ENCODE results near the gene MYLK4.

The MYLK4 gene

DNA sequence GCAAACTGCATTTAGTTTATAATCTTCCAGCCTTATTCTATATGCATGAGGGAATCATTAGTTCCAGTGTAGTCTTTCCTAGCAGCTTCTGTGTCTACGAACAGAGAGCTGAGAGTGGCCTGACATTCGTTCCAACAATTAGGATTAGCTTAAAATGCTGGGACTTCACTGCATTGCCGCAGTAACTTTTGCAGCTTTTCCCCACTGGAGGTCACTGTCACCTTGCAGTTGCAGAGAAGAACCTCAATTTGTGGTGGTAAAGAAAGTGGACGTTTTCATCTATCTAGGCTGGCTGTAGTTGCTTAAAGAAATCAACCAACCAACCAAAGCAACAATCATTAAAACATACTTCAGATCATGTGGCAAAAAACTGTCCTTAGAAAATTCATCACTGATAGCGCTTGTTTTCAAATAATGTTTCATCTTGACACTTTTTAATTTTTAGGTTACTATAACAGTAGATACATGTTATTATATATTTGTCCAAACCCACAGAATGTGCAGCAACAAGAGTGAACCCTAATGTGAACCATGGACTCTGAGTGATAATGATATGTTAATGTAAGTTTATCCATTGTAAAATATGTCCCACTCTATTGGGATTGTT, 12.2 kb downstream of the MYLK4 start:
- DNase-seq (ENCODE audit: insufficient read length, low spot score) (peak; percentile 54), FAIRE-seq (peak; percentile 70)

DNA sequence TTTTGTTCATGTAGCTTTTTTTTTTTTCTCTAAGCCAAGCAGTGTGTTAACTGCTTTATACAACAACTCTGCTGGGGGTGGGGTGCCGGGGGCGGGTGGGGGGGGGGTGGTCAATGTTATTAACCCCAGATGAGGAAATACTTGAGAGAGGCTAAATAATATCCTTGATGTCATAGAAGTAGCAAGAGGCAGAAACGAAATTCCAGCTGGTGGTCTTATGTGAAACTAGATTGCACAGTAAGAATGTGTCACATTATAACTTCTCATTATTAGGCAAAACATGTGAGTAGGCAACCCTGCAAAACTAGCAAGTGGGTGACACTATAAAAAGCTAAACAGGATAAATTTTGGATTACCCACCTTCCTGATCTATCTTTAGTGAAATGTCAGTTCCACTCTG, 12.8 kb downstream of the MYLK4 start:
- FAIRE-seq (no peak), DNase-seq (ENCODE audit: insufficient read length, low spot score) (no peak)

DNA sequence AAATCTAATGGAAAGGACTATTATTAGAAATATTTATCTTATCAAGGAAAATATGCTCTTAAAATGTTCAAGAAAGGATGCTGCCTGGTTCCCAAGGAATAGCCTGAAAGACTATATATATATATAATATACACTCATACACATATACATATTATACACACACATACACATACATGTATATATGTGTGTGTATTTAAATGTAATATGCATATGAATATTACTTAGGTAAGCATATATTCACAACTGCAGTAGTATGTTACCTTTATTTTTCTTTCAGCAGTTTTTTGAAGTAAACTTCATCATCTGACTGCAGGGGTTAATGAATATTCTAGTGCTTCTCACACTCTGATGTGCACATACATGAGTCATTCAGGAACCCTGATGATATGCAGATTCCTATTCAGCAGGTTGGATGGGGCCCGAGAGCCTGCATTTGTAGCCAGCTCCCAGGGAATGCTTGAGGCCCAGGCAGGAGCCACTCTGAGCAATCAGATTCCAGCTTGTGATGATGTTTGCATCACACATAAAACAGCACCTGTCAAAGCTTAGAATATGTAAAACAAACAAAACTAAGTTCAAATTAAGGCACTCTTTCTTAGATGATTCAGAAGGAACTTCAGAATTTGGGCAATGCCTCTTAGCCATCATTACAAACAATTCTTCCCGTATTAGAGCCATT, 16.1 kb downstream of the MYLK4 start:
- FAIRE-seq (no peak), DNase-seq (ENCODE audit: insufficient read length, low spot score) (no peak)

DNA sequence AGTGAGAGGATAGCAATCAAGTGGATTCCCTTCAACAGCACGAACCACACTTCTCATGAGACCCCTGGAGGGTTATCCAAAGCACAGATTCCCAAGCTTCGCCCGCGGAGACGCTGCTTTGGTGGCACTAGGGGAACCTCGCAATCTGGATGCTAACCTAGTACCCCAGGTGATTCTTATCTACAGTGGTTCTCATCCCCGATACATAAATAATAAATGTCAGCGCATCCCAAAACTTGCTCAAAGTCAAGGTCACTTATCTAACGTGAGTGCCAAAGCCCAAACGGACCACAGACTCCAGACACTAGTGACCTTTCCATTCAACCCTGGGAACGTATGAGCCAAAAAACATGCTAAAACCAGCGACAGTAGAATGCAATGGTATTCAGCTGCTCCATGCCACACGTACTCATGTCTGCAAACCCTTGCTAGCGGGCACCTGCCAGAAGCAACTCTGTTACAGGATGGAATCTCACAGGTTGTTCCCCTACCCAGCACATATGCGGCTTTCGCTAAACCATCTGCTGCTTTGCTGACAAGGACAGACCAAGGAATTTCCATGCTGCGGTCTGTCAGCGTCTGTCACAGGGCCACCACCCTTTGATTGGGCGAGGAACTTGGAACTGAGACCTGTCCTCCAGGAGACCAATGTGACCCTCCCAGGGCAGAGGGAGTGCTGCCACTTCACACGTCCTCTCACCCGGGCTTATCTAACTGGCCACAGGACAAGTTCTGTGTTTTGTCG, 16.8 kb downstream of the MYLK4 start:
- no peak for DNase-seq (ENCODE audit: insufficient read length, low spot score)
- FAIRE-seq, result no peak

DNA sequence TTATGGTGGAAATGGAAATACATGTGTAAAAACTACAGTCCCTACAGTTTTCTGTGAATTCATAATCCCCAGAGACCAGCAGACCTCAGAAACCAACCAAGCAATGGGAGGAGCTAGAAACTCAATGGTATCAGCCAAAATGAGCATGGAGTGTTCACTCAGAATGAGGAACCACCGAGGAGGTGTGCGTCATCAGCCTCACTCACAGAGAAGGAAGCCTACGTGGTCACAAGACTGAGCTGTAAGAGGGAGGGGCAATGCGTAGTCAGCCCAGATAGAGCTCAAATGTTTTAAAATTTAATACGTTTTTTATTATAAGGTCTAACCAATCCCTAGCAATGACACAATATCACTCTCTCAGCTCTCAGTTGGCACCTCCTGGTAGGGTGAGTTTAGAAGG, 17.4 kb downstream of the MYLK4 start:
- DNase-seq (ENCODE audit: insufficient read length, low spot score) (no peak), FAIRE-seq (no peak)

DNA sequence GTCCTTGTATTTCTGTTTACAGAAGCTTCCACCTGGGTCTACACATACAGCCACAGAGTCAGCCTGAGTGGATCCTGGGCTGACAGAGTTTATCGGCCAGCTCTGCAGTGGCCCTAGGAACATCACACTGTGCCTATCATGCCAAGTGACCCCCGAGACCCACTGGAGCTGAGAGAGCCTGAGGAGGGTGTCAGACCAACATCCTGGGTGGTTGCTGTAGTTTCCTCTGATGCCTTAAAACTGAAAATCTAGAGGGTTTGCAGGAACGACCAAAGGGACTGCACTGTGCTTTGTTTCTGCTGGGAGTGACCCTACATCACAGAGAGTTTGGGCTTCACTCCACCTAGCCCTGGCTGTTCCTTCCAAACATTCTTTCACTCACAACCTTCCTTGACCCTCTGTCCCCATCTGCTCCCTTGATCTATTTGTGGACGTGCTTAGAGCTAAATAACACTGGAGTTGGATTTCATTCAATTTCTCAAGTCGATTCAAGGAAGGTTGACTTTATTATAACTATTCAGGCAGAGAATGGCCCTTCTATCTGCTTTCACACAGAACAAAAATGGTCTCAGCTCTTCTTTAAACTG, 18.1 kb downstream of the MYLK4 start:
- FAIRE-seq, result no peak

DNA sequence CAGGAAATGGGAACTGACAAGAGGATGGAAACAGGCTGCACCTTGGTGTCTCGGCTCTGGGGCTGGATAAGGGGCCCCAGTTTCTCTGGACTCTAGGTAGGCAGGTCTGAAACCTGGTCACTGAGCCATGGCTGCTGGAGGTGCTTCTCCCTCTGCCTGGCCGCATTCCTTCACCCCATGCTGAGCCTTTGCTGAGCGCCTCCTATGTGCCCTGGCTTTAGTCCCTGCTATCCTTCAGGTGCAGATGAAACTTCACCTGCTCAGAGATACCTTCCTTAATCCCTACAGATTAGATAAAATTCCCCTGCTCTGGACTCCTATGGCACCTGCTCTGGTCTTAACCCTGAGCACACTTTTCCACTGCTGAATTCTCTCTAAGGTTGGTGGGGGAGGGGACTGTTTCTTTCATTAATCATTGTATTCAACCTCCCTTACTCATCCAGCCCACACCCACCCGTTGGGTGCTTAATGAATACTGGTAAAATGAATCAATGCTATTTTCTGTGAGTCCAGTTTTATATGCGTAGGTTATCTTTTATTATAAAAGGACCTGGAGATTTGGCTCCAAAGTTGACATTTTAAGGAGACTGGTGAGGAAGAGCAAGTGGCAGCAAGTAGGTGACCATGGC, 19.3 kb downstream of the MYLK4 start:
- FAIRE-seq, result no peak
- no peak for DNase-seq (ENCODE audit: insufficient read length, low spot score)

More for the DNA sequence above, 18.1 kb downstream of the MYLK4 start:
- no peak for DNase-seq (ENCODE audit: insufficient read length, low spot score)

DNA sequence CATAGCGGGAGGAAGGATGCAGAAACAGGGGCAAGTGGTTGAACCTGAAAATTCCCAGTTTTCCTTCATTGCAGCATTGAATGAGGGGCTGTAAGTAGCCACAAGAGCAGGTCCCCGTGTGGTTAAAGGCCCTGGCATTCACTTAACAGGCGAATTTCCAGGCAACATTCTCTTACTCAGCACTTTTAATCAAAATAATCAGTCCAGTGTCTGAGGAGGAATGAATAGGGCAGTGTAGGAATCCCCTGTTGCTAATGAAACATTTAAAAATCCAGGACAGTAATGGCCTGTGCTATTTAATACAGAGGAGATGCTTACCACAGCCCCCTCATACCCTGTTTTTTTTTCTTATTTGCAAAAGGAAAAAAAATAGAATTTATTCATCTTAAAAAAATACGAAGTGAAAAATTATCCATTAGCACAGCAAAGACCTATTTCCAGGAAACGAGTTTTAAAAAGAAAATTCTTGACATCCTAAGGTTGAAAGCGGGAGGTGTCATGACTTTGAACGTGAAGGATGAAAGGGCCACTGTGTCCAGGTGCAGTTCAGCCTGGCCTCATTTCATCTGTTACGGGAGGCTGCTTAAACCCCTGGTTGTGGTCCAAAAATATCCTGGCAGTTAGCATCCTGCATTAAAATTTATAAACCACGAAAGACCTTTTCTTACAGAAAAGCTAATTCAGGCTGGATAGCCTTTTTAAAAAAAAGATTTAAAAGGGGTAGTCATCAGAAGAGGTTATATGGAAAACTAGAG, 20.2 kb downstream of the MYLK4 start:
- DNase-seq (ENCODE audit: insufficient read length, low spot score) (no peak), FAIRE-seq (no peak)

DNA sequence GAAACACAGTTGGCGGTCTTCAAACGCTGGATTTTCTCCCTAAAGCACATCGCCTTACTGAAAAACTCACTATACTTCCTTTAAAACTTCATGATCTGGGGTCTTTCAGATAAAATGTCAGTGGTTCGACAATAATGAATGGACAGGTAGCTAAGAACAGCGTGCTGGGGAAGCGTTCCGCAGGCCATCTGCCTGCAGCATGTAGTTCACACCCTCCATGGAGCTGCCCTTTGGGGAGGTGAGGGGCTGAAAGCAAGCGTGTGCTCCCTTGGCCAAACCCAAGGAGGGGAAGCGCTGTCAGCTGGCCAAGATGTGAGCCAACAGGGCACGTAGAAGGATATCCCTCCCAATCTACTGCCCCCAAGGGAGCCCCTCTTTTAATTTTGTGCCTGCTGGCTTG, 20.8 kb downstream of the MYLK4 start:
- FAIRE-seq (no peak), DNase-seq (ENCODE audit: insufficient read length, low spot score) (no peak)

DNA sequence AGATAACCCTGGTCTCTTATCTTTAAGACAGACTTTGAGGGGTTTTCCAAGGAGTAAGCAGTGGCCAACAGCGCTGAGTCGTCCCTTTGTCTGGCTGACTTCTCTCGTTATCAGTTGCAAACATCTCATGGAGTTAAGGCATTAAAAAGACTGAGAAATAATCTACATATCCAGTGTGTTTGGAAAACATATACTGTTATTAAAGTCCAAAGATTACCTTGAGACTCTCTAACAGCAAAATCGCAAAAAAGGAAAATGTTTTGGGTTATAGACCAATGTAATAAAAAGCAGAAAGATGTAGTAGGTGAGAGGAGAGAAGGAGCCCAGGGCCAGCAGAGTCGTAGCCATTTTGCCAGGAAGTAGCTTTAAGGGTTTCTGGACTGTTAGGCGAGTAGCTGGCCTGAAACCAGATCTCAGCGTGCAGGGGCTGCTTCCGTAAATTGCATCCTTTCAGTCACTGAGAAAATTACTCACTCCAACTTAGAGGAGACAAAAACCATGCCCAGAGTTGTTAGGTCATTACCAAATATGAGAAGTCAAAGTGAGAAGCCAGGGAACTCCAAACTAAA, 24.6 kb downstream of the MYLK4 start:
- DNase-seq (ENCODE audit: insufficient read length, low spot score), result peak; percentile 61
- no peak for FAIRE-seq

DNA sequence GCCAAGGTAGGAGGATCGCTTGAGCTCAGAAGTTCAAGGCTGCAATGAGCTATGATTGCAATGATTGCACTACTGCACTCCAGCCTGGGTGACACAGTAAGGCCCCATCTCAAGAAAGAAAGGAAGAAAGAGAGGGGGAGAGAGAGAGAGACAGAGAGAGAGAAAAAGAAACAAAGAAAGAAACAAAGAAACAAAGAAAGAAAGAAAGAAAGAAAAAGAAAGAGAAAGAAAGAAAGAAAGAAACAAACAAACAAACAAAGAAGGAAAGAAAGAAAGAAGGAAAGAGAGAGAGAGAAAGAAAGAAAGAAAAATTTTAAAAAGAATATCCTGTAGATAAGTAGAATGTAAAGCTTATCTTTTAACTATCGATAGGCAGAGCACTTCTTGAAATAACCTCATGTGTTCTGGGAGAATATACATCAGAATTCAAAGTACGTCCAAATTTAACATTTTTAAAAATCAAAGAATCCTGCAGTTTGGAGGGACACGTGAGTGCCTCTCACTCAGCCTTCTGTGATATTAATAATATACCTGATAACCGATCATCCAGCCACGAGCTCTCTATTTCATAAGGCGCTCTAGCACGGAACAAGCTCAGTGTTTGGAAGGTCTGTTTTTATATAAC, 25.2 kb downstream of the MYLK4 start:
- FAIRE-seq (no peak), DNase-seq (ENCODE audit: insufficient read length, low spot score) (no peak)

DNA sequence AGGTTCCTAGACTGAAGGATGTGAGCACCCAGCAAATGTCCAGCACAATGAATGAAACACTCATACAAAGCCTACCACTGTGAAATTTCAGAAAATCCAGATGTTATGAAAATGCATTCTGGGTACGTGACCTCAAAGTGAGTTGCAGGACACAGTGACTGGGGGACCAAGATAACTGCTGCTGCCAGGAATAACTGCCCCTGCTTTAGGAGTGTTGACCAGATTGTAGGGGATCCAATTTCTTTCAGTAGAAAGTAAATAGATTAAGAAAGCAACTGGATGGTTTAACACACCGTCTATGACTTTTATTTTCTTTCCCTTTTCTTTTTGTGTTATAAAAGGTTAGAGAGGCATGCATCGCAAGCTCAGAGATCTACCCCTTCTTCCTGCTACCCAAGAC, 29.5 kb downstream of the MYLK4 start:
- DNase-seq (ENCODE audit: insufficient read length, low spot score), result no peak
- FAIRE-seq, result no peak

DNA sequence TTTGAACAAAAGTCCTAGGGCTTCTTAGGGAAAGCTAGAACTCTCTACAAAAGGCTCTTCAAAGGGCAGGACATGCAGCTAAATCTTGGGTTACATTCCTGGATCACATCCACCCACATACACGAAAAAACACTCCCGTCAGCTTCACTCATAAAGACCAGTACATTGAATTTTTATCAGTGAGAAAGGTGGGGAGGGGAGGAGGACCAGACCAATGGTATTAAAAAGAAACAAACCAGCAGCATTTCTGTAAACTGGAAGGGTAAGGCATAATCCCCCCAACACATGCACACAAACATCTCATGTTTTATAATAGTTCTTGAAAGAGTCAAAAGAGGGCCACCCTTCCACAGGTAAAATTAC, 31.6 kb downstream of the MYLK4 start:
- FAIRE-seq, result no peak

DNA sequence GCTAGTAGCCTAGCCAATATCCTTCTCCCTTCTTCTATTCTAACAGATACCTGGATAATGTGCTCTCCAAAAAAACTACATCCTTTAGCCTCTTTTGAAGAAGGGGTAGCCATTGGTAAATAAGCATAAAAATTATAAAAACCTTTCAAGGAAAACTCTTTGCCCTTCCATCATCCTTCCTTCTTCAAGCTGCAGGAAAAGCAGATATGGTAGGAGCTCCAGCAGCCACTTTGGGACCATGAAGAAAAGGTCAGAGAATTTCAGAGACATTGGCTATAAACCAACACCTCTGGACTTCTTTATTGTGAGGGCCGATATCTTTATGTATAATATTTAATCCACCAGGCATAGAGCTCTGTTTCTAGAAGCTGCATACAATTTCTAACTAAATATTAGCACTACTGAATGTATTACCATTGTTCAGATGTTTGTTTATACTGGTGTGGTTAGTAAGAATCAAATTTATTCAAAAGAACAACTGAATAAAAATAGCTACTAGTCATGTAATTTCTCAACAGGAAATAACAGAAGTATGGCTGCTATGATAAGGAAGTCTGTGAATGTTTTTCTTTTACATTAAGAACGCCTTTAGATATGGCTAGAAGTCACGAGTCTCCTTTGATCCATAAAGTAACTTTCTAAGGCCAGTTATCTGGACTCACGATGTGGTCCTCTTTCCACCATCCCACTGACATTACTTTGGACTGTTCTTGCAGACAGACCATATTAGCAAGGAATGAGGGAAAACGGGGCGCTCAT, 32.2 kb downstream of the MYLK4 start:
- FAIRE-seq, result no peak
- DNase-seq (ENCODE audit: insufficient read length, low spot score), result no peak

More for the DNA sequence above, 31.6 kb downstream of the MYLK4 start:
- no peak for DNase-seq (ENCODE audit: insufficient read length, low spot score)

DNA sequence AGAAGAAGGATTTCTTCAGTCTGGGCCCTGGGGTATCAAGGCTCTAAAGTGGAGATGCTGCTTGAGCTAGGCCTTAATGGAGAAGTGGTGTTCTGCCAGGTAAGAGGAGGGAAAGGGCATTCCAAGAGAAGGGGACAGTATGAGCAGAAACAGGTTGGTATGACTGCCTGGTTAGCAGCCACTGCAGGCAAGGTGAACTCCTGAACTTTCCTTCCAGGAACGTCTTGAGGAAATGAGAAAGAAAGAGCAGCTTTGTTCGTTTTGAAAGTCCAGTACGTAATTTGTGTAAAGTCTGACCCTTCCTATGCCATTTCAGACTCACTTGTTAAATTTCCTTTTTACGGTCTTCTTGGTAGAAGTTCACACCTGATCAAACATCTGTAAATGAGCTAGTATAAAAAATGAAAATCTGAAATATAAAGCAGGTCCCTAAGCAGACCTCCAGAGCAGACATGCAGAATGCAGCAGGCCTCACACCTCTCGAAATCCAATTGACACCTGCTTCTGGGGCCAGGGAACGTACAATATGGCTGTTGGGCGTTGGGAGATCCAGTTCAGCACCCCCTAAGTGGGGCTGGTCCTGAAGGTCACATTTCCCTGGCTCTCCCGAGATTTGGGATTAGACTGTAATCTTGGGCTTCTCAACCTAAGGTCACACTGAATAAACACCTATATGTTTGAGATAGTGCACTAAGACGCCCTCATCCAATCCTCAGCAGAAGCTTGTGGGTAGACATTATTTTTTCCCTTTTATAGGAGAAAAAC, 33.6 kb downstream of the MYLK4 start:
- no peak for FAIRE-seq
- DNase-seq (ENCODE audit: insufficient read length, low spot score), result no peak

DNA sequence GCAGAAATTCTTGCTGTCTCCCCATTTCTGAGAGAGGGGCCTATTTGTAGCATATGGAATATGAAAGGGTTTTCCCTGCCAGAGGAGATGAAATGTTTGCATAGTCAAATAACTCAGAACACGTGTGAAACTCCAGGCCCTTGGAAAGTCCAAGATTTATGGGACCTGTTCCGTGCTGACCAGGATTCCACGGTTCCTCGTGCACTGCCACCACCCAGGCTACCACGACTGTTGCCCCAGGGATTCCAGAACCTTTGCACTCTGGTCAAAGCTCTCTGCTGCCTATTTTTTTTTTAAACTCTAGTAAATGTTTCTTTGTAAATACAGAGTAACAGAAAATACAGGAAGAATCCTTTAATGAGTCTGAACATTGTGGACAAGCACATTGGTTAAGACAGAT, 35.0 kb downstream of the MYLK4 start:
- FAIRE-seq, result no peak
- DNase-seq (ENCODE audit: insufficient read length, low spot score), result no peak

DNA sequence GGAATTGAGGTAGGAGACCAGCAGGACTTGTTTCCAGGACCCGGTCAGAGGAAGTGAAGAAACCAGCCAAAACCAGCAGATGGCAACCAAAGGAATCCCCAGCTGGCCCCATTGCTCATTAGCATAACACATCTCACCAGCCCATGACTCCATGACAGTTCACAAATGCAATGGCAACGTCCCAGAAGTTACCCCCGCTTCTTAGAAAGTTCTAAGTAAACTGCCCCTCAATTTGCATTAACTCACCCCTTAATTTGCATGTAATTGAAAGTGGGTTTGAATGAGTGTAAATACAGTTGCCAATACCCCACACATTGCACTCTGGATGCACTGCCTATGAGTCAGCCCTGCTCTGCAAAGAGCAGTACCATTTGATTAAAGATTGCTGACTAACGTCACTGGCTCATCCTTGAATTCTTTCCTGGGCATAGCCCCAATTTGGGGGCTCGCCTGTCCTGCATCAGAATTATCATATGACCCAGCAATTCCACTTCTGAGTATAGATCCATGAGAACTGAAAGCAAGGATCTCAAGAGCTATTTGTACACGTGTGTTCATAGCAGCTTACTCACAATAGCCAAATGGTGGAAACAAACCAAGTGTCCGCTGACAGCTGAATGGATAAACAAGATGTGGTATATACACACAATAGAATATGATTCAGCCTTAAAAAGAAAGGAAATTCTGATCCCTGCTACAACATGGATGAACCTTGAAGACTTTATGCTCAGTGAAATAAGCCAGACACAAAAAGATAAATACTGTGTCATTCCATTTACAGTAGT, 36.4 kb downstream of the MYLK4 start:
- peak; percentile 90 for FAIRE-seq
- DNase-seq (ENCODE audit: insufficient read length, low spot score), result peak; percentile 44
